Measurements from ENCODE around the gene NOP53.

GRCh38 chr19:47719047-47719859, 26.1 kb upstream of the NOP53 start:
- no peak for TF ChIP-seq CTCF (IDR thresholded peaks at IDR 0.05)
- TF ChIP-seq POLR2A (IDR thresholded peaks at IDR 0.05; ENCODE audit: low read depth): no peak
- no peak for TF ChIP-seq EP300 (IDR thresholded peaks at IDR 0.05)
- peak; percentile 85 to 90 for TF ChIP-seq POLR2AphosphoS5 (IDR thresholded peaks at IDR 0.05)
